ENCODE data around the gene PGK2.
"Not testable (repeated sequence)": the region's sequence is repeated elsewhere in the genome, so short reads cannot be mapped to it uniquely, and the experiment has no call there.

The PGK2 gene
- total RNA-seq: 0 to 1.1 (median 0) reads per million in 17 experiments

DNA sequence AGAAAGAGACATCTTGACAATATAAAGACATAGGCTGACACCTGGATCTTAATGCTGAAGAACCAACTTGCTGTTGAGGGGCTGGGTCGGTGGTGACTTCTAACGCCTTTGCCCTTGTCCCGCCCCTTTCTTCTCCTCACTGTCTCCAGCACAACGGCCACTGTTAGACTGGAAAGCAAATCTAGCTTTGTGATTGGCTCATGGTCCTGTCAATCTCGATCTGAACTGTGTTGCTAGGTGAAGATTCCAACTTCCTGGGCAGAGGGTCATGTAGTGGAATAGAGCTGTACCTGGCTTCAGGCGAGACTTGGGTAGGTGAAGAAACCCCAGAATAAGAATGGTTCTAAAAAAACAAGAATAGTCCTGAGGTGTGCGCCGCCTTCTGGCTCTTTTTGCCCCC is at the start of gene PGK2:
PGK2 (minus strand) TSS at position 110 of the 400 bp plus-strand sequence; CDS start at position 12, 98 bp downstream.
- DNase-seq: no peak

DNA sequence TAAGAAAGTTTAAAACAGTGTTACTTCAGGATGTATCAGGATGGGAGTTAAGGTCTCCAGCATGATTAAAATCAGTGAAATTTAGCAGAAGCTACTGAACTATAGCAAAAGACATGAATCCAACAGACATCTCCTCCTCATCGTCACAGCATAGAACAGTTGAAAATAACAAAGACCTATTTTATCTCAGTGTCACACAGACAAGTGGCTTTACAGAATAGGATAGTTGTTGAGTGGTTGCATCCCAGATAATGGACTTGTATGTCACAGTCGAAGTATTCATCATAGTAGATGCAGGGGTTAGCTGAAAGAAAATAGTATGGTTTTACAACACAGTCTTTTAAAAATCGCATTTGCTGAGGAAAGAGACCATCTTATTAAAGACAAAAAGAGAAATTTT is 48.1 kb upstream of the PGK2 start:
- DNase-seq: no peak

DNA sequence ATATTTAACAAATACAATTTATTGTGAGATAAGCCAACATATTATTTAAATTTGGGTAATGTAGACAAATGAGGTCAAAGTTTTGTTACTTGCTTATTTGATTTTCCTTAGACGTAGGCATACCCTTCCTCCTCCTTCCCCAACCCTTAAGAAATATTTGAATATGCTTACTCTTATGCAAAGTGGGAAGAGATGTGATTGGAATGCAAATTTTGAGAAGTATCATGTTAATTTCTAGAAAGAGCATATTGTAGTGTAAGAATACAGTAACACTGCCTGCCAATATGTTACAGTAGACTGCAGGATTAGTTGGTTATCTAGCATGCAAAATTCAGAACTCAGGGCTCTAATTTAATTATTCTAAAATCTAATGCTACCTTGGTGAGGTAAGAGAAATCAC is 46.3 kb upstream of the PGK2 start:
- no peak for DNase-seq

DNA sequence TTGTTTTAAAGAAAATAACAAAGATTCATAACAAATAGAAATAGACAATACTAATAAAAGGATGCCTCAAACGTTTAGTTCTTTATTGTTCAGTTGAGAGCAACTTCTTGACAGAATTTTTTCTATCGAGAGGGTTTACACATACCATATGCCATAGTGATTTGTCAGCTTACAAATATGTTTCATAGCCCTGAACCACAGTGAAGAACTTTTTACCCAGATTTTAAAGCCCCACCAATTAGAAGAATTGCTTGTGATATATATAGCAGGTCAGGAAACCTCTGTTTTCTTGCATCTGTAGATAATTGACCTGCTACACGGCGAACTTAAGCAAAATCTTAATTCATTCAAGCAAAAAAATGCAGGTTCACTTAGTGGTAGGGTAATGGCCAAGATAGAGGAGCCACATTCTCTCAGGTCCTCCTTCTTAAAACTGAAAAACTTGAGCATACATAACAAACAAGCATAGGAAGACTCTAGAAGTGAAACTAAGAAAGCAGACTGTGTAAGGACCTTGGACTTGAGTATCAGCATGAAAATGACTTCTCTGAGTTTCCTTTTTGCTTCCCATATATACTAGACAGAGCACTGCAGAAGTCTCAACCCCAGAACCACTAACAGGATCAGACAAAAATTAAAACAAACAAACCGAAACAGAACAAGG is 39.8 kb upstream of the PGK2 start:
- no peak for DNase-seq

DNA sequence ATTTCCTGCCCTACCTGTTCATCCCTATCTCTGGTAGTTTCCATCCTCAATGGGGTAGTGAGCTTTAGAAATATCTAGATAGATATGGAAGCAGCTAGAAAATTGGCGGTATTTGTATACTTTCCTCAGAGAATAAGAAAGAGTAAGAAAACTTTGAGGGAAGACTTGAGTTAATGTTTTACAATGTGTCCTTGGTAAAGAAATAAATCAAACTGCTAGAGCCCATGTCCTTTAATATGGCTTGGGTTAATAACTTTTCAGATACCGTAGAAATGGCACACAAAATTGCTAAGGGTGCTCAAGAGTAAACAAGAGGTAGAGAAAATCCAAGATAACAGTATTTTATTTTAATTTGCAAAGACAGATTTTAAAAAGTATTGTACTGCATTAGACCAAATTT is 28.1 kb upstream of the PGK2 start:
- no peak for DNase-seq

DNA sequence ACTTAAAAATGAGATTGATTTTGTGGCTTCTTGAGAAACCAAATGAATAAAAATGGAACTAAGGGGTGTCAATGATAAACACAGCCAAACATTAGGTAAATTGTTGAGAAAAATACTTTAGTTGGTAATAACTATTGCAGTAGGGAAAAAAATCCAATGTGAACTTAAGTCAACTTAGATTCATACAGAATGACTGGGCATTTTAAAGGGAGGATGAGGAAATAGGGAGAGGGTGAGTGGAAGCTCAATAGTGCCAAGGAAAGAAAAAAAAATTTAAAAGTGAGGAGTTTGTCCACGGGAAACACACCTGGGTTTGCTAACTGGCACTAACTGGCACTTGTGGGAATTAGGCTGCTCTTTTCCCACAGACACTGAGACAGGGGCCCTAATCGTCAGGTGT is 26.2 kb upstream of the PGK2 start:
- DNase-seq: no peak

DNA sequence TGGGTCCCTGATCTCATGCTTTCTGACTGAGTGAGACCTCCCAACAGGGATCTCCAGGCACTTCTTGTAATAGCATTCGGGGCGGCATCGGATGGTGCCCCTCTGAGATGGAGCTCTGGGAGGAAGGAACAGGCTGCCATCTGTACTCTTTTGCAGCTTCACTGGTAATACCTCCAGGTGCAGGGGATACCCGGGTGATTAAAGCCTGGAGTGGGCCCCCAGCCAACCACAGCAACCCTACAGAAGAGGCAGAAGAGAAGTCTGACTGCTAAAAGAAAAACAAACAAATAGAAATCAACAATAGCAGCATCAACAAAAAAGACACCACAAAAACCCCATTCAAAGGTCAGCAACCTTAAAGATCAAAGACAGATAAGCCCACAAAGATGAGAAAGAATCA is 19.1 kb upstream of the PGK2 start:
- no peak for DNase-seq

DNA sequence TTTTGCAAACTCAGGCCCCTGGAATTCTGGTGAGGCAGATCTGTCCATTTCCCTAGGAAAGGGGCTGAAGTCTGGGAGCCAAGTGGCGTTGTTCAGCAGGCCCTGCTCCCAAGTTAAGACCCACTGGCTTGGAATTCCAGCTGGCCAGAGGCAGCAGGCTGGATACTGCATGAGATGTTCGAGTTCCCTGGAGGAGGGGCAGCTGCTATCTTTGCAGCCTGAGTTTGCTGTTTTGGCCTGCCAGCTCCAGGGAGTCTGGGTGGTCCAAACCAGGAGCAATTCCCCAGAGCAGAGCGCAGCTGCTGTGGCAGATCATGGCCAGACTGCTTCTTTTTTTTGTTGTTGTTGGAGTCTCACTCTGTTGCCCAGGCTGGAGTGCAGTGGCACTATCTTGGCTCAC is 18.2 kb upstream of the PGK2 start:
- DNase-seq: no peak

DNA sequence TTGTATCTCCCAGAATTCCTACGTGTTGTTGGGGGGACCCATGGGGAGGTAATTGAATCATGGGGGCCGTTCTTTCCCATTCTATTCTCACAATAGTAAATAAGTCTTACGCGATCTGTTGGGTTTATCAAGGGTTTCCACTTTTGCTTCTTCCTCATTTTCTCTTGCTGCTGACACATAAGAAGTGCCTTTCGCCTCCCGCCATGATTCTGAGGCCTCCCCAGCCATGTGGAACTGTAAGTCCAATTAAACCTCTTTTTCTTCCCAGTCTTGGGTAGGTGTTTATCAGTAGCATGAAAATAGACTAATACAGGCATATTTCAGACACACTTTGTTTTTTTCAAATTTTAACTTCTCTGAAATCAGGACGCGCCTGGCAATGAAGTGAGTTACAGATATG is 14.4 kb upstream of the PGK2 start:
- DNase-seq: no peak

DNA sequence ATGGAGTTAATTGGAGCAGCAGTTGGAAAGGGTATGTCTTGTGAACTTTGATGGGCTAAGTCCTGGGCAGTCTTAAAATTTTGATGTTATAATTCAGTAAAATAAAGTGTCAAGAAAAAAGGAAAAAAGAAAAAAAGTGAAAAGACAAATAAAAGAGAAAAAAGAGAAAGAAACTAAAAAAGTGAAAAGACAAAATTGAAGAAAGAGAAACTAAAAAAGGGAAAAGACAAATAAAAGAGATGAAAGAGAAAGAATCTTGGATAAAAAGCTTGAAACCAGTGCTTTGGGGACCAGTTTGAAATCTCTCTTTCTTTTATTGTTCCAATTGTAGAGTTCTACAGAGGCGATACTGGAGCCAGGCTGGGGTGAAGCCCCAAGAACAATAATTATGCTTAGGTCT is 12.0 kb upstream of the PGK2 start:
- no peak for DNase-seq

DNA sequence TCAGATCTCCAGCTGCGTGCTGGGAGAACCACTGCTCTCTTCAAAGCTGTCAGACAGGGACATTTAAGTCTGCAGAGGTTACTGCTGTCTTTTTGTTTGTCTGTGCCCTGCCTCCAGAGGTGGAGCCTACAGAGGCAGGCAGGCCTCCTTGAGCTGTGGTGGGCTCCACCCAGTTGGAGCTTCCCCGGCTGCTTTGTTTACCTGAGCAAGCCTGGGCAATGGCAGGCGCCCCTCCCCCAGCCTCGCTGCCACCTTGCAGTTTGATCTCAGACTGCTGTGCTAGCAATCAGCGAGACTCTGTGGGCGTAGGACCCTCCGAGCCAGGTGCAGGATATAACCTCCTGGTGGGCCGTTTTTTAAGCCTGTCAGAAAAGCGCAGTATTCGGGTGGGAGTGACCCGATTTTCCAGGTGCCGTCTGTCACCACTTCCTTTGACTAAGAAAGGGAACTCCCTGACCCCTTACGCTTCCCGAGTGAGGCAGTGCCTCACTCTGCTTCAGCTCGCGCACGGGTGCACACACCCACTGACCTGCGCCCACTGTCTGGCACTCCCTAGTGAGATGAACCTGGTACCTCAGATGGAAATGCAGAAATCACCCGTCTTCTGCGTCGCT is 9.9 kb upstream of the PGK2 start:
- DNase-seq: not testable (repeated sequence)

DNA sequence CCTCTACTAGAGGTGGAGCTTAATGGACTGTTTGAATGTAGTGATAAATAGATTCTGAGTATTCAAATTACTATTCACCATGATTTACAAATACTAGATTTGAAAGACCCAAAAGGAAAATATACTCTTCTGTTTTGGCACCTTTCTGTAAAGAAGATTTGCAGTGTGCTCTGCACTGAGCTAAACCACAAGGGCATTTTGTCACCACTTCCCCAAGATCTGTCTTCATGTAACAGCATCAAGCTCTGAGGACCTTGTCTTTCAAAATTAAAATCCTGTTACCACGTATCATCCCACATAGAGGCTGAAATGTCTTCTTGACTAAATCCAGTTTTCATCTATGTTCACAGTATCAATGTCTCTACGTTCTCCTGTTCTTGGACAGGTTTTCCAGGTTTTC is 3.3 kb upstream of the PGK2 start:
- no peak for DNase-seq

DNA sequence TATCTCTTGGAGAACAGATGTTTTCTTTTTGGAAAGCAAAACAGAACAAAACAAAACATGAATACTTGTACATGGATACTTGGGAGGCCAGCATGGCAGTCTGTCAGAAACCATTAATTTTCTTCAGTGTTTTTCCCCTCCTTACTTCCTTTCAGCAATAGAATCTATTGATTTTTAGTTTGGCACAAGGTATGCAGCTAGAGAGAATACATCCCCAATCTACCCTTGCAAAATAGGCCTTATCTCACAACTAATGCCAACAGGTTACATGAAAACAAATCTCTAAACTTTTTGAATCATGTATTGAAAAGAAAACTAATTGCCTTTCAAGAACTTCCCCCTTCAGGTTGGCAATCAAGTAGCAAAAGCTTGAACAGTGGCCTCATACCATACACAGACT is 2.8 kb downstream of the PGK2 start:
- DNase-seq: no peak

DNA sequence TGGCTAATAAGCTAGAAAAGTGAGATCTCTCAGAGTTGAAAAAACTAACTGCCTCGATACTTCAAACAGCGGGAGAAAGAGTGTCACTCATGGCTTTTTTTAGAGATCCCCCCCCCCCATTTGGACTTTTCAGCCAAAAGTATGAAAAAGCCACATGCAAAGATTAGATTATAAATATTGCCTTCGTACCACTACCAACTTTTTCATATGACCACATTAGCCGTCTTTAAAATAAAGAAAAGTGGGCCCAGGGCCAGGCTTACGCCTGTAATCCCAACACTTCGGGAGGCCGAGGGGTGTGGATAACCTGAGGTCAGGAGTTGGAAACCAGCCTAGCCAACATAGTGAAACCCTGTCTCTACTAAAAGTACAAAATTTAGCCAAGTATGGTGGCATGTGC is 4.4 kb downstream of the PGK2 start:
- no peak for DNase-seq

DNA sequence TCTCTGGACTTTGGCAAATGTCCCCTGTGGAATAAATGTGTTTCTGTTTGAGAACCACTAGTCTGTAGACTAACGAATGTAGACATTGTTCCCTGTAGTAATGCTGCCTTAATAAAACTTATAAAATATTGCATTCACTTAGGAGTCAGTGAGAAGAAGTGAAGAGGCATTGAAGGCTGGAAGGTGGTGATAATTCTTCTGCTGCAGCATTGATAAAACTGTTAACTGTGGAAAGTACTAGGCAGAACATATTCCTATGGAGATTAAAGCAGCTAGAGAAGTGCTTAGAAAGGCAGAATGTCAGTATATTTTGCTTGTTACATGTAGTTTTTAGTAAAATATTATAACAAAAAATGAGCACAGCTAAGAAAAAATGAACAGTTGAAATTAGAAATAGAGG is 4.8 kb downstream of the PGK2 start:
- no peak for DNase-seq

DNA sequence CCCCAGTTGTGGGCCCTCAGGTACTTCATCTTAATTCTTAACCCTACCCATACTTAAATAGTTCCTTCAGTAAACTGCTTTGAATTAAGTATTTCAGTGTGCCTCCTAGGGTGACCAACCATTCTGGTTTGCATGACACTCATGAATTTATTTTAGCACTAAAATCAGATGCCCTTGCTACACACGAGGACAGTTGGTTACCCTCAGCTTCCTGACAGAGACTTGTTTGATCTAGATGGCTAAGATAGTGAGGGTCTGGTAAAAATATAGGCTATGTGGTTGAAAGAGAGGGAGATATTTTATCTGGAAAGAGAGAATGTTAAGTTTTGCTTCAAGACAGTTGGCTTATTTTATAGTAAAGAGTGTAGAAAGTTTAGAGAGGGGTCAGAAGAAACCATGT is 10.6 kb downstream of the PGK2 start:
- no peak for DNase-seq

DNA sequence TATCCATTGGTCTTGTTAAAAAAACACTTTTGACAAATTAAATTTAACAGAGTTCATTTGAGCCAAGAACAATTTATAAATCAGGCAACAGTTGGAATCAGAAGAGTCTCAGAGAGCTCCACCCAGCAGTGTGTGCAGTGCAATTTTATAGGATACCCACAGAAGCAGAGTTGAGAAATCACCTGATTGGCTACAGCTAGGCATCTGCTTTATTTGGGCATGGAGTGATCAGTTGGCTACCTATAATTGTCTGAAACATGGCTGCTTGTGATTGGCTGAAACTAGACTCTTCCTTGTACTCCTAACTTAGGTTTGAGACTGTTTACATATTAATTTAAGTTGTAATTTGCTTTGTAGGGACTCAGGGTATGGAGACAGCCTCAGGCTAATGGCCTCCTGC is 12.0 kb downstream of the PGK2 start:
- no peak for DNase-seq

DNA sequence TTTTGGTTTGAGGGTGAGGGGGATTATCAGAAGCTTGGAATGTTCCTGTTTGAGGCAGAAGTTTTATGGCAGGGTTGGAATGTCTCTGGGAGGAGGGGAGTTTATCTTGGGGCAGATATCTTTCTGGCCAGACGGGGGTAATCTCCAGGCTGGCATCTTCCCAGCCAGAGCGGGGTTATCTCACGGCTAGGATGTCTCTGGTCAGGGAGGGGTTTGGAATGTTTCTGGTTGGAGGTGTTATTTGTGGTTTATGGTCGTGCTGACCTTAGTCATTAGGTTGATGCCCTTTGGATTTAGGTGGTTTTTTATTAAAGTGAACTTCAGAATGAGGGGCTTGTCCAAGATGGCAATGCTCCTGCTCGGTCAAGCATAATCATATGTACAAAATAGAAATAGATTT is 14.8 kb downstream of the PGK2 start:
- no peak for DNase-seq

DNA sequence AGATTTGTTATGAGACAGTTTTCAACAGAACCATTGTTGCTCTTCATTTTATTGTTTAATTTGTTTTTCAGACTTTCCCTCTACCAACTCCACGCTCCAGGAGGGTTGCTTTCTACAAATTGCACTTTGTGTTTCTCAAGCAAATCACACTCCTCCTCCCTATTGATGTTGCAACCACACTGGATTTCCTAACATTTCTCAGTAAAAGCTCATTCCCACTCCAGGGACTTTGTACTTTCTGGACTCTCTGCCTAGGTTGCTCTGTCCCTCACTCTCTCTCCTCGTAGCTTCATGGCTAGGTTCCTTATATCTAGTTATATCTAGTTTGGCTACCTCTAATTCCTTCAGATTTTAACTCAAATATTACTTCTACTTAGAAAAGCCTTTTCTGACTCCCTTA is 20.3 kb downstream of the PGK2 start:
- DNase-seq: no peak

DNA sequence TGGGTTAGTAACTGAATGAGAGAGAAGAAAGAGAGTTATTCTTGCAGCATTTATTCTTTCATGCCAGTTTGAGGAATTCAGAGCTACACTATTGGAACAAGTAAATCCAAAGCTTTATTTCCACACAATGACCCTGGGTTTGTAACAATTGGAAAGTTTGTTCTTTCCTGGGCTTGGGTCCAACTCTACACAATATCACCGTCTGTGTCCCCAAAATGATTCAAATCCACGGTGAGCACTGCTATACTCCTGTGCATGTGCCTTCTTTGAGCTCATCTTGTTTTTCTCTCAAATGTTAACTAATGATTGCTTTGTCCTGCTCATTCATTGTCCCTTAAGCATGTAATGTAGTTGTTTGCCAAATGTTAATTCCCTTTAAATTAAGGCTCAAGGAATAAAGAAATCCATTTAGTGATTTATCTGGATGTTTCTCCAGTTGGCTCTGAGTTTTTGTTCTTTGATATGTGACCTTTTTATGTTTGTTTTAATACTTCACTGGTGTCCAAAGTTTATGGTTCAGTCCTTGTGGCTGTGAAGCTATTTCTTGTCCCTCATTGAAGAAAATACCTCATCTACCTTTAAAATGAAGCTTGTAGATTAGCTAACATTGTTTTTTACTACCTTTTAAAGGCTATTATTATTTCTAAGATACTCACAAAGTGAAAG is 22.4 kb downstream of the PGK2 start:
- DNase-seq: no peak

DNA sequence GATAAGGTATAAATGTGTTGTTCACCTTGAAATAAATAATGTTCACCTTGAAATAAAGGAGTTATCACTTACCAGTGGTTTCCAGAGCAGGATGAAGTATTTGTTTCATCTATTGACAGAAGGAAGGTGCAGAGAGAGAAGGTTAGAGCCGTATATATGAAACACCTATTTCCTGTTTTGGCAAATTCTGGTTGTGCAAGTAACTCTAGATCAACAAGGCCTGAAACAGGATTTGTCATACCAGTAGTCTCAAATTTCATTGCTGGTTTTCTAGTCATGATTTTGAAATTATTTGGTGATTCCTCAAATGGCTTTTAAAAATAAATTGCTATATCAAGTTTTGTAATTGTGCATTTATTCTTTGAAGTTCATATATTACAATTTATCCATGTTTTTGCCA is 42.8 kb downstream of the PGK2 start, which contains the start of gene CRISP3:
CRISP3 (minus strand) TSS at position 130 of the 400 bp plus-strand sequence; CDS start at position 109, 21 bp downstream.
- DNase-seq: no peak

DNA sequence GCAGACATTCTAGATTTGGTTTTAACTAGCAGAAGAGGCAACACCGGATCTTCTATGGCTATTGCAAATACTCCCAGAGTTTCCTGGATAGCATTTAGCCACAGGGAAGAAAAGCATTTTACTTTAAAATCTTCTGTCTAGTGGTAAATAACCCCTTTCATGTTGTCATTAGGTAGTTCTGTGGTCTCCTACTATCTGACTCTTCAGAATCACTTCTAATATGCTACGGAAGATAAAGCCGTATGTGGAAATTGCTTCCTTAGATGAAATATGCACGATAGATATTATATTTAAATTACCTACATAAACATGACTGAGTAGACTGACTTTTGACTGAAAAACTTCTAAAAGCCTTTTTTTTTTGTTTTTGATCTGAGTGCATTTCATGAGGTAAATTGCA is 43.7 kb downstream of the PGK2 start:
- no peak for DNase-seq

DNA sequence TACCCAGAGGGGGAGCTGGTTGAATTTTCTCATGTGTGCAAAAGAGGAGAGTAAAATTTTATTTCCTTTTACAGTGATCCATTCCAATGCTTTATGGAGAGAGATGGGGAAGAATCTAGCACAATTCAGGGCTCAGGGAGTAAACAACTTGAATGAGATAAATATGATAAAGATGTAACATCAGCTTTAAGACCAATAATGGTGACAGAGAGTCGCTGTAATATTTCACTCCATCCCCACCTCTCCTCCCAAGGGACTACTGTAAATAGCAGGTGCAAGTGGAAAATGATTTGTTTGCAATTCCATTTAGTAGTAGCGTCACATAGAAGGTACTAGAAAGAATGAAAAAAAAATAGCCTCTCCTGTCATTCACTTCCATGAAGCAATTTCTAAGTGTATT is 47.7 kb downstream of the PGK2 start:
- DNase-seq: no peak

DNA sequence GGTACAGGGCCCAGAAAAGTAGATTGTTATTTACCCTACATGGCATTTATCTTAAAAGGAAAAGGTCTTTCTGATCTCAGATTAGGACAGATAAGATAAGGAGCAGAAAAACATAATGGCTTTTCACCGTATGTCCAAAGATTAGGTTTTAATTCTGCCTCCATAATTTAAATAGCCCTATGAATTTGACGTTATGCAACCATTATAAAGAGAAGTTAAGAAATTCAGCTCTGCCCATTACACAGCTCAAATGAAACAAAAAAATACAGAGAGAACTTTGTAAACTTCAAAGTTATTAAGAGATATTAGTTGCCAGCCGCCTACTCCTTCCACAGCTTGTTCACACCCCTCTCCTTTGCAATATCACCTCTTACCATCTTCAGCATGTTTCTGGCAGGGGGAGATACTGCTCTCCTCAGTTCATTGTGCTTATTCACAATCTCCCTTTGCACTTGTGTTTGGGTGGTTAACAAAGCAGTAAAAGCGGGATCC is 51.0 kb downstream of the PGK2 start:
- no peak for DNase-seq

All from suppressor macrophage (primary cell).